Activated CD4-positive, alpha-beta T cell treated with anti-CD3 and anti-CD28 coated beads, Interleukin-2, amount 10 ng/mL, durations not matched to agents 7 days and 5 days (primary cell): ENCODE data around the gene CYP2S1. TPM values are rescaled to one million over a fixed set of nuclear protein-coding genes. Genes with fewer than 3 reads are reported as not detected.
"Not testable (repeated sequence)": the region's sequence is repeated elsewhere in the genome, so short reads cannot be mapped to it uniquely, and the experiment has no call there.

ENCODE experiments used
- CTCF ChIA-PET: fragments of 350-600 bp; sonication (Branson Sonifier 250); formaldehyde crosslinking; loops from one replicate; lab custom pipeline; 2021; ENCODE audit warnings: antibody characterized with exemption; lab: Charles Lee
- POLR2A ChIA-PET: fragments of 350-600 bp; sonication (Branson Sonifier 250); formaldehyde crosslinking; loops from one replicate; lab custom pipeline; 2021; ENCODE audit warnings: antibody characterized with exemption; lab: Charles Lee
- DNase-seq: peaks from one replicate; pipeline ENCODE4 v3.0.0-alpha.2; 2020
- H3K27ac Mint-ChIP-seq: one replicate; pipeline ENCODE4 v1.8.0; 2021; ENCODE audit warnings: mild to moderate bottlenecking, moderate library complexity, mixed read lengths
- H3K27me3 Mint-ChIP-seq: one replicate; pipeline ENCODE4 v1.8.0; 2021; ENCODE audit warnings: mixed read lengths
- H3K36me3 Mint-ChIP-seq: one replicate; pipeline ENCODE4 v1.8.0; 2021; ENCODE audit warnings: low read depth, mixed read lengths
- H3K4me1 Mint-ChIP-seq: one replicate; pipeline ENCODE4 v1.8.0; 2021; ENCODE audit warnings: mixed read lengths
- H3K4me3 Mint-ChIP-seq: one replicate; pipeline ENCODE4 v1.8.0; 2021; ENCODE audit warnings: mild to moderate bottlenecking, moderate library complexity, mixed read lengths
- H3K9me3 Mint-ChIP-seq: one replicate; pipeline ENCODE4 v1.8.0; 2021; ENCODE audit warnings: mixed read lengths
- total RNA-seq, 2 experiments: library from RNA; stranded (reverse); gene quantifications; one replicate each; pipeline ENCODE4 v1.2.3, GENCODE V29; 2021

CYP2S1 gene
- total RNA-seq, 2 experiments from 2014 or later = 0.17 to 0.27 TPM

- CTCF ChIA-PET = interaction anchor here (0.6 to 0.9 kb wide), 2 partner anchors 9 to 19 kb away, joined by 3 to 4 read pairs; no protein-coding TSS in a partner anchor
- POLR2A ChIA-PET = interaction anchor here (0.5 to 0.6 kb wide), 2 partner anchors 66 to 79 kb away, joined by 3 to 4 read pairs; no protein-coding TSS in a partner anchor
- Mint-ChIP-seq H3K4me1 (peaks cover 19% of the 10 kb centered on the region), H3K4me3 (no peak overlapping the region), H3K27ac (no peak overlapping the region), H3K27me3 (peaks cover 34% of the 10 kb centered on the region), H3K36me3 (no peaks in the 10 kb centered on the region), H3K9me3 (no peaks in the 10 kb centered on the region)
- no peak for DNase-seq
Observed at GRCh38 chr19:41223431-41224234, 30.6 kb downstream of the CYP2S1 start.

GRCh38 chr19:41224632-41225031, 31.6 kb downstream of the CYP2S1 start:
- POLR2A ChIA-PET = interaction anchor here (0.5 kb wide), 1 partner anchor 78 kb away, joined by 4 read pairs; no protein-coding TSS in a partner anchor
- no peak overlapping the region for H3K4me3 Mint-ChIP-seq
- H3K27me3 Mint-ChIP-seq = peaks cover 27% of the 10 kb centered on the region
- CTCF ChIA-PET = no interaction called here
- no peaks in the 10 kb centered on the region for H3K9me3 Mint-ChIP-seq
- peaks cover 19% of the 10 kb centered on the region for H3K4me1 Mint-ChIP-seq
- no peak overlapping the region for H3K27ac Mint-ChIP-seq
- no peak for DNase-seq
- no peaks in the 10 kb centered on the region for H3K36me3 Mint-ChIP-seq

- Mint-ChIP-seq H3K36me3 (no peaks in the 10 kb centered on the region), H3K4me1 (peaks cover 19% of the 10 kb centered on the region), H3K4me3 (peak overlapping the region; percentile 59), H3K27me3 (peaks cover 22% of the 10 kb centered on the region), H3K27ac (peak overlapping the region; percentile 87), H3K9me3 (no peaks in the 10 kb centered on the region)
- DNase-seq = no peak
- ChIA-PET POLR2A (interaction anchor here (1.2 kb wide), 1 partner anchor 38 kb away, joined by 7 read pairs; no protein-coding TSS in a partner anchor), CTCF (interaction anchor here (1.0 kb wide), 1 partner anchor 37 kb away, joined by 3 read pairs; no protein-coding TSS in a partner anchor)
Observed at GRCh38 chr19:41225238-41226052, 32.4 kb downstream of the CYP2S1 start.

- CTCF ChIA-PET = interaction anchor here (0.6 to 1.0 kb wide), 4 partner anchors 20 to 680 kb away, joined by 3 to 4 read pairs (median 3); no protein-coding TSS in a partner anchor
- POLR2A ChIA-PET = interaction anchor here (0.5 to 1.2 kb wide), 4 partner anchors 37 to 1596 kb away, joined by 3 to 7 read pairs (median 3); no protein-coding TSS in a partner anchor
- DNase-seq = peak; percentile 51
Observed at GRCh38 chr19:41226053-41226873, 33.2 kb downstream of the CYP2S1 start.

GRCh38 chr19:41226874-41227390, 33.9 kb downstream of the CYP2S1 start:
- Mint-ChIP-seq H3K4me3 (peak overlapping the region; percentile 82), H3K36me3 (no peaks in the 10 kb centered on the region), H3K9me3 (no peaks in the 10 kb centered on the region), H3K4me1 (peaks cover 19% of the 10 kb centered on the region), H3K27ac (peak overlapping the region; percentile 85), H3K27me3 (peaks cover 13% of the 10 kb centered on the region)
- CTCF ChIA-PET = interaction anchor here (0.6 to 1.0 kb wide), 5 partner anchors 20 to 679 kb away, joined by 3 to 4 read pairs (median 3); no protein-coding TSS in a partner anchor
- DNase-seq = no peak
- POLR2A ChIA-PET = interaction anchor here (0.5 to 1.2 kb wide), 4 partner anchors 36 to 1596 kb away, joined by 3 to 7 read pairs (median 3); no protein-coding TSS in a partner anchor

More at GRCh38 chr19:41226053-41226873, 33.2 kb downstream of the CYP2S1 start:
- Mint-ChIP-seq H3K4me3 (peak overlapping the region; percentile 82), H3K27ac (peak overlapping the region; percentile 85), H3K27me3 (peaks cover 16% of the 10 kb centered on the region), H3K9me3 (no peaks in the 10 kb centered on the region), H3K36me3 (no peaks in the 10 kb centered on the region), H3K4me1 (peaks cover 19% of the 10 kb centered on the region)

GRCh38 chr19:41228486-41228885, 35.5 kb downstream of the CYP2S1 start:
- H3K27ac Mint-ChIP-seq = no peak overlapping the region
- H3K36me3 Mint-ChIP-seq = no peaks in the 10 kb centered on the region
- DNase-seq = no peak
- H3K9me3 Mint-ChIP-seq = no peaks in the 10 kb centered on the region
- CTCF ChIA-PET = interaction anchor here (0.6 to 1.7 kb wide), 4 partner anchors 24 to 959 kb away, joined by 3 to 4 read pairs (median 3); partner anchors contain the start of gene B9D2
- POLR2A ChIA-PET = no interaction called here
- H3K4me1 Mint-ChIP-seq = peaks cover 16% of the 10 kb centered on the region
- peaks cover 5% of the 10 kb centered on the region for H3K27me3 Mint-ChIP-seq
- H3K4me3 Mint-ChIP-seq = no peak overlapping the region

GRCh38 chr19:41229338-41229737, 36.3 kb downstream of the CYP2S1 start:
- peaks cover 16% of the 10 kb centered on the region for H3K4me1 Mint-ChIP-seq
- CTCF ChIA-PET = interaction anchor here (0.8 kb wide), 1 partner anchor 134 kb away, joined by 3 read pairs; the partner anchor contains the start of gene B9D2
- H3K27me3 Mint-ChIP-seq, H3K36me3 Mint-ChIP-seq, H3K9me3 Mint-ChIP-seq, DNase-seq, POLR2A ChIA-PET, H3K27ac Mint-ChIP-seq, H3K4me3 Mint-ChIP-seq: not testable (repeated sequence)

GRCh38 chr19:41230067-41230857, 37.2 kb downstream of the CYP2S1 start:
- peaks cover 5% of the 10 kb centered on the region for H3K27me3 Mint-ChIP-seq
- DNase-seq = no peak
- no peaks in the 10 kb centered on the region for H3K36me3 Mint-ChIP-seq
- H3K9me3 Mint-ChIP-seq = no peaks in the 10 kb centered on the region
- H3K27ac Mint-ChIP-seq = no peak overlapping the region
- H3K4me1 Mint-ChIP-seq = peaks cover 16% of the 10 kb centered on the region
- H3K4me3 Mint-ChIP-seq = no peak overlapping the region
- ChIA-PET POLR2A (no interaction called here), CTCF (no interaction called here)

- peaks cover 2% of the 10 kb centered on the region for H3K4me1 Mint-ChIP-seq
- ChIA-PET POLR2A (no interaction called here), CTCF (interaction anchor here (1.0 kb wide), 1 partner anchor 28 kb away, joined by 5 read pairs; no protein-coding TSS in a partner anchor)
- no peak overlapping the region for H3K4me3 Mint-ChIP-seq
- no peak for DNase-seq
- no peaks in the 10 kb centered on the region for H3K27me3 Mint-ChIP-seq
- H3K27ac Mint-ChIP-seq = no peak overlapping the region
- H3K9me3 Mint-ChIP-seq = no peaks in the 10 kb centered on the region
- H3K36me3 Mint-ChIP-seq = no peaks in the 10 kb centered on the region
Observed at GRCh38 chr19:41232686-41233085, 39.7 kb downstream of the CYP2S1 start.

- ChIA-PET CTCF (no interaction called here), POLR2A (no interaction called here)
- H3K9me3 Mint-ChIP-seq = no peaks in the 10 kb centered on the region
- H3K27ac Mint-ChIP-seq = no peak overlapping the region
- H3K27me3 Mint-ChIP-seq = no peaks in the 10 kb centered on the region
- no peaks in the 10 kb centered on the region for H3K36me3 Mint-ChIP-seq
- DNase-seq = no peak
- no peak overlapping the region for H3K4me3 Mint-ChIP-seq
- no peaks in the 10 kb centered on the region for H3K4me1 Mint-ChIP-seq
Observed at GRCh38 chr19:41233748-41234240, 40.8 kb downstream of the CYP2S1 start.
